Measurements from ENCODE around the gene IDH3G.

DNA sequence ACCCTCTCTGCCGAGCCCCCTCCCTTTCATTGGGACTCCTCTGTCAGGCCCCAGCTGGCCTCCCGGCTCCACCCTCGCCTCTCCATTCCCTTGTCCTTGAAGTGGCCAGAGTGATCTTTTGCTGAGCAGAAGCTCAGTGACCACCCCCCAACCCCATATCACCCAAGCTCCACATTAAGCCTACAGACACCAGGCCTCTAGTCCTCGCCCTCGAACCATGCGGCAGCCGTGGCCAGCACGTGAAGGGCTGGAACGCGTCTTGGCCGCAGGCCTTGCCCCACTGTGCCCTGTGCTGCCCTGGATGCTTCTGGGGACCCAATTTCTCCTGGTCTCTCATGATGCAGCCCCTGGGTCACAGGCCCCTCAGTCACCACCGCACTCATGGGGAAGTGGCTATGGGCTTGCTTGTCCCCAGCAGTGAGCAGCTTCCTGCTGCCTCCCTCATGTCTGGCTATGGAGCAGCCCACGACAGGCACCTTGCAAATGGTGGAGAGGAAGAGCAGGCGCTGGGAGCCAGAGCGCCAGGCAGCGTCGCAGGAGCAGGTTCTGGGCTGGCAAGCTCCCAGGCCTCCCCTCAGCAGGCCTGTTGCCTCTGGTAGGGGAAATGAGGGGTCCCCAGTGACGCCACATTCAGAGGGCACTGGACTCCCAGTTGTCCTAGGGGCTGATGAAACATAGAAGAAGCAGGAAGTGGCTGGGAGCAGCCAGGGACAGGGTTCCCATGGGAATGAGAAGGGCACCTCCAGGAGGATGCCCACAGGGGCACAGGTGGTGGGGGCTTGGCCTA lies 14.1 kb downstream of the IDH3G start:
- TF ChIP-seq, protein P1, sequence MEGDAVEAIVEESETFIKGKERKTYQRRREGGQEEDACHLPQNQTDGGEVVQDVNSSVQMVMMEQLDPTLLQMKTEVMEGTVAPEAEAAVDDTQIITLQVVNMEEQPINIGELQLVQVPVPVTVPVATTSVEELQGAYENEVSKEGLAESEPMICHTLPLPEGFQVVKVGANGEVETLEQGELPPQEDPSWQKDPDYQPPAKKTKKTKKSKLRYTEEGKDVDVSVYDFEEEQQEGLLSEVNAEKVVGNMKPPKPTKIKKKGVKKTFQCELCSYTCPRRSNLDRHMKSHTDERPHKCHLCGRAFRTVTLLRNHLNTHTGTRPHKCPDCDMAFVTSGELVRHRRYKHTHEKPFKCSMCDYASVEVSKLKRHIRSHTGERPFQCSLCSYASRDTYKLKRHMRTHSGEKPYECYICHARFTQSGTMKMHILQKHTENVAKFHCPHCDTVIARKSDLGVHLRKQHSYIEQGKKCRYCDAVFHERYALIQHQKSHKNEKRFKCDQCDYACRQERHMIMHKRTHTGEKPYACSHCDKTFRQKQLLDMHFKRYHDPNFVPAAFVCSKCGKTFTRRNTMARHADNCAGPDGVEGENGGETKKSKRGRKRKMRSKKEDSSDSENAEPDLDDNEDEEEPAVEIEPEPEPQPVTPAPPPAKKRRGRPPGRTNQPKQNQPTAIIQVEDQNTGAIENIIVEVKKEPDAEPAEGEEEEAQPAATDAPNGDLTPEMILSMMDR (IDR thresholded peaks at IDR 0.05; ENCODE audit: extremely low read depth in 1 of 2, insufficient read depth in 1 of 2, low read depth in 1 of 2, low read length in 2 of 2) = no peak
- no peak for TF ChIP-seq POLR2A (IDR thresholded peaks at IDR 0.05; ENCODE audit: low read depth, low read length)
- TF ChIP-seq, protein P2, sequence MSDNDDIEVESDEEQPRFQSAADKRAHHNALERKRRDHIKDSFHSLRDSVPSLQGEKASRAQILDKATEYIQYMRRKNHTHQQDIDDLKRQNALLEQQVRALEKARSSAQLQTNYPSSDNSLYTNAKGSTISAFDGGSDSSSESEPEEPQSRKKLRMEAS (IDR thresholded peaks at IDR 0.05; ENCODE audit: insufficient read depth, insufficient read length) = no peak
- TF ChIP-seq POLR2AphosphoS5 (IDR thresholded peaks at IDR 0.05; ENCODE audit: insufficient read depth, low read depth, low read length) = no peak
- TF ChIP-seq JUN (IDR thresholded peaks at IDR 0.05; ENCODE audit: borderline replicate concordance, insufficient read depth, insufficient read length, low read depth) = no peak
- no peak for TF ChIP-seq EZH2 (IDR thresholded peaks at IDR 0.05; ENCODE audit: borderline replicate concordance, low read depth, low read length, severe bottlenecking)
- no peak for TF ChIP-seq FOS (IDR thresholded peaks at IDR 0.05; ENCODE audit: borderline replicate concordance, insufficient read depth, low read length)
- TF ChIP-seq GATA2 (IDR thresholded peaks at IDR 0.05; ENCODE audit: insufficient read depth, insufficient read length, low read depth, low read length) = no peak

Measured in endothelial cell of umbilical vein (primary cell).